Progenitor cell of endocrine pancreas (in vitro differentiated cells): ENCODE data around the gene CTDSPL. TPM values are rescaled to one million over a fixed set of nuclear protein-coding genes. Genes with fewer than 3 reads are reported as not detected.

Experiments
- DNase-seq: peaks from one replicate; pipeline ENCODE4 v3.0.0; 2021; ENCODE audit warnings: low spot score; ENCODE audit not compliant: unreplicated experiment
- H3K27ac Mint-ChIP-seq: 2 replicates; pipeline ENCODE4 v1.8.0; 2021; ENCODE audit warnings: mild to moderate bottlenecking, moderate library complexity, mixed read lengths
- H3K27me3 Mint-ChIP-seq: 2 replicates; pipeline ENCODE4 v1.8.0; 2021; ENCODE audit warnings: mixed read lengths
- H3K36me3 Mint-ChIP-seq: 2 replicates; pipeline ENCODE4 v1.8.0; 2022; ENCODE audit warnings: mixed read lengths; ENCODE audit not compliant: insufficient read depth
- H3K4me1 Mint-ChIP-seq: 2 replicates; pipeline ENCODE4 v1.8.0; 2021; ENCODE audit warnings: low read depth, mixed read lengths
- H3K4me3 Mint-ChIP-seq: 2 replicates; pipeline ENCODE4 v1.8.0; 2021; ENCODE audit warnings: low read depth, mild to moderate bottlenecking, moderate library complexity, mixed read lengths
- H3K9me3 Mint-ChIP-seq: 2 replicates; pipeline ENCODE4 v1.8.0; 2021; ENCODE audit warnings: low read depth, mixed read lengths
- total RNA-seq: library from RNA; stranded (reverse); gene quantifications from 2 replicates; pipeline ENCODE4 v1.2.1, GENCODE V29; 2021
- TF ChIP-seq, protein P1 (sequence below): fragments of 200-600 bp; sonication (generic); IDR thresholded peaks from one replicate; pipeline ENCODE4 v1.5.0; 2021; ENCODE audit warnings: antibody characterized with exemption, mild to moderate bottlenecking; ENCODE audit not compliant: unreplicated experiment

The CTDSPL gene
- total RNA-seq, 1 donor from 2014 or later, result 53.3 TPM

DNA sequence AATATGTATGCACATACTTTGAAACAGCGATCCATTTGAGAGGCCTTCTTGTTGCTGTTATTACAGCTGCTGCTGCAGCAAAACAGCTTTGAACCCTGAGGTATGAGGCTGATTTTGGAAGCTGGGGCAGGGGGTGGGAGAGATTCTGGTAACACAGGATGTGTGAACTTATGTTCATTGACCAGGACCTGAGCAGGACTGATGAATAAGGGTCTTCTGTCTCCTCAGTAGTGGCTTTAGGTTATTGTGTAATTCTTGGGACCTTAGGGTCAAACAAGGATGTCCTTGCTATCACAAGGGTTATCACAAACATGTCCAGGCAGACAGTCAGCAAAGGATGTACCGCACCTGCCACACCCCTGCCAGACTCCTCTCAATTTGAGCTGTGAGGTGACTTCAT lies 41.6 kb downstream of the CTDSPL start:
- H3K27me3 Mint-ChIP-seq, result no peaks in the 10 kb centered on the region
- H3K36me3 Mint-ChIP-seq, result peaks cover 4% of the 10 kb centered on the region

DNA sequence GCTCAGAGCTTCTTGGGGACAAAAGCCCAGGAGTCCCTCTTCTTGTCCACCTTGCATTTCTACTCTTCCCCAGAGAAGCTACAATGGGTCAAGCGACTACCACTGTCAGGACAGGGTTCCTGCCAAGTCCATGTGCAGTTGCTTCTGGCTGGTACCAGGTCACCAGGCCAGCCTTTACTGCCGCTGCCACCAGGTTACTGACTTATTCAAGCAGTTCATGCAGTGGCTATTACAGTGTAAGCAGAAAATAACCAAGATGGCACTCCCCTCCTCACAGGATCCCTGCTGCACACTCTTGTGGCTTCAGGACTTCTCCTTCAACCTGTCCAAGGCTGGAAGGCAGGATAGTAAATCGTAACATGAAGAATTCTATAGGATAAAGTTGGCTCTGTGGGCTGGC lies 42.1 kb downstream of the CTDSPL start:
- Mint-ChIP-seq H3K4me1 (peaks cover 29% of the 10 kb centered on the region), H3K27me3 (no peaks in the 10 kb centered on the region), H3K9me3 (no peaks in the 10 kb centered on the region), H3K4me3 (no peak overlapping the region), H3K36me3 (peaks cover 4% of the 10 kb centered on the region), H3K27ac (no peak overlapping the region)
- TF ChIP-seq, protein P1, sequence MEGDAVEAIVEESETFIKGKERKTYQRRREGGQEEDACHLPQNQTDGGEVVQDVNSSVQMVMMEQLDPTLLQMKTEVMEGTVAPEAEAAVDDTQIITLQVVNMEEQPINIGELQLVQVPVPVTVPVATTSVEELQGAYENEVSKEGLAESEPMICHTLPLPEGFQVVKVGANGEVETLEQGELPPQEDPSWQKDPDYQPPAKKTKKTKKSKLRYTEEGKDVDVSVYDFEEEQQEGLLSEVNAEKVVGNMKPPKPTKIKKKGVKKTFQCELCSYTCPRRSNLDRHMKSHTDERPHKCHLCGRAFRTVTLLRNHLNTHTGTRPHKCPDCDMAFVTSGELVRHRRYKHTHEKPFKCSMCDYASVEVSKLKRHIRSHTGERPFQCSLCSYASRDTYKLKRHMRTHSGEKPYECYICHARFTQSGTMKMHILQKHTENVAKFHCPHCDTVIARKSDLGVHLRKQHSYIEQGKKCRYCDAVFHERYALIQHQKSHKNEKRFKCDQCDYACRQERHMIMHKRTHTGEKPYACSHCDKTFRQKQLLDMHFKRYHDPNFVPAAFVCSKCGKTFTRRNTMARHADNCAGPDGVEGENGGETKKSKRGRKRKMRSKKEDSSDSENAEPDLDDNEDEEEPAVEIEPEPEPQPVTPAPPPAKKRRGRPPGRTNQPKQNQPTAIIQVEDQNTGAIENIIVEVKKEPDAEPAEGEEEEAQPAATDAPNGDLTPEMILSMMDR, result no peak
- DNase-seq, result no peak

More for the DNA sequence above, 41.6 kb downstream of the CTDSPL start:
- TF ChIP-seq, protein P1, result no peak
- no peak for DNase-seq
- H3K9me3 Mint-ChIP-seq, result no peaks in the 10 kb centered on the region
- no peak overlapping the region for H3K27ac Mint-ChIP-seq
- H3K4me3 Mint-ChIP-seq, result no peak overlapping the region
- H3K4me1 Mint-ChIP-seq, result peaks cover 29% of the 10 kb centered on the region

DNA sequence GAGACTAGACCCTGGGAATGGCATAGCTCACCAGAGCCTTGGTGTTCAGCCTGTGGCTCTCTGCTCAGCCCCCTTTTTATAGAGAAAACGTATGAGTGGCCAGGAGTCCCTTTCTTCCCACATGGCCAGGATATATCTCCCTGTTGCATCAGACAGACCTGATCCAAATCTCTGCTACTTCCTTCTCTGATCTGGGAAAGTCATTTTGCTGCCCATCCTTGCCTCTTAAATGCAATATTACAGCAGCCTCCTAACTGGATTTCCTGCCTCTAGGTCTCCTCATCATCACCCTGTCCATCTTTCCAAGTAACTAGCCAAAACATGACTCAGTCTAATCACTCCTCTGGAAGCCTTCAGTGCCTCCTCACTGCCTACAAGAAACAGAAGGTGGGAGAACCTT lies 42.9 kb downstream of the CTDSPL start:
- H3K4me3 Mint-ChIP-seq, result no peak overlapping the region
- H3K27me3 Mint-ChIP-seq, result no peaks in the 10 kb centered on the region
- no peak overlapping the region for H3K27ac Mint-ChIP-seq
- H3K4me1 Mint-ChIP-seq, result peaks cover 29% of the 10 kb centered on the region
- no peaks in the 10 kb centered on the region for H3K9me3 Mint-ChIP-seq
- peaks cover 1% of the 10 kb centered on the region for H3K36me3 Mint-ChIP-seq
- TF ChIP-seq, protein P1, result no peak
- DNase-seq, result no peak

DNA sequence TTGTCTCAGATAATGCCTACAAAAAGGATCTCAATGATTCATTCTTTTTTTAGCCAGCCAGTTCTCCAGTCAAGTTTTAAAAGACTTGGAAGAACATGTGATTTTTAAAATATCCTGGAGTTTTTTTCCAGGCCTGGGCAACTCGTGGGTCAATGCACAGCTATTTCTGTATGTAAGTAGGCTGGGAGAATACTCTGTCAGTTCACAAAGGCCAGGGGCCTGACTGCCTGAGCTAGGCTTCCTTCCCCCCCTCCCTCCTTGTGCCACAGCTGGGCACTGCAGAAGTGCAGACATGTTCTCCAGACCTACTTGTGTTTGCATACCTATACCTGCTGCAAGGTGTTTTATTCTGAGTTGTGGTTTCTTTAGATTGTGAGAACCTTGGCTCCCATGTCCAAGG lies 43.7 kb downstream of the CTDSPL start:
- TF ChIP-seq, protein P1, result no peak
- no peak overlapping the region for H3K27ac Mint-ChIP-seq
- DNase-seq, result no peak
- H3K4me3 Mint-ChIP-seq, result no peak overlapping the region
- no peaks in the 10 kb centered on the region for H3K27me3 Mint-ChIP-seq
- peaks cover 29% of the 10 kb centered on the region for H3K4me1 Mint-ChIP-seq
- peaks cover 1% of the 10 kb centered on the region for H3K36me3 Mint-ChIP-seq
- H3K9me3 Mint-ChIP-seq, result no peaks in the 10 kb centered on the region

DNA sequence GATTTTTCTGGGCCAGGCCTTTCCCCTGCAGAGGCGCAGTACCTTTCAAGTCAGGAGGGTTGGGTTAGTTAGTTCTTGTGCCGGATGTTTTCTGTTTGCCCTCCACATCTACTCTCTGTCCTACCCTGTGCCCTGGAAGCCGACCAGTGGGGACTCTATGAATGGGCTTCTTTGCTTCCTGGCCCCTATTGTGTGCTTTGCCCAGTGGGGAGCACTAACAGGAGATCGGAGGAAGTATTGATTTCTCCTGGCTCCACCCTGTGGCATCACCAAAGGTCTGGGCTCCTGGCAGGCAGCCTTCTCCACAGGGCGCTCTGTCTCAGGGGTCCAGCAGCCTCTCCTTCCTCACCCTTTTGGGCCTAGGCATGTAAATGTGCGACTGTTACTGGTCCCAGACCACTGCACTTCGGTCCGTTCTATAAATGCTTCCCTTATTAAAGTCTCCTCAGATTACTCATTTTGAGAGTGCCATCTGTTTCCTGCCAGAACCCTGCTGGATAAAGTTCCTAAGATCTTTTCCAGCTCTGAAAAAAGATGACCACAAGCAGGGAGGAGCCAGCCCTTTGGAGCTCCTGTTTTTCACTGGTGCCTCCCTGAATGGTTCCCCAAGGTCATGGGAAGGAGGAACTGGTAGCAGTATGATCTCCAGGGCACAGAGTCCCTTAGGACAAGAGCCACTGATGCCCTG lies 44.5 kb downstream of the CTDSPL start:
- Mint-ChIP-seq H3K36me3 (peaks cover 2% of the 10 kb centered on the region), H3K4me3 (no peak overlapping the region), H3K9me3 (no peaks in the 10 kb centered on the region), H3K4me1 (peaks cover 30% of the 10 kb centered on the region), H3K27me3 (no peaks in the 10 kb centered on the region), H3K27ac (no peak overlapping the region)
- no peak for DNase-seq
- TF ChIP-seq, protein P1, result no peak
